ENCODE results near the gene GRM4.

- TF ChIP-seq, protein P1, sequence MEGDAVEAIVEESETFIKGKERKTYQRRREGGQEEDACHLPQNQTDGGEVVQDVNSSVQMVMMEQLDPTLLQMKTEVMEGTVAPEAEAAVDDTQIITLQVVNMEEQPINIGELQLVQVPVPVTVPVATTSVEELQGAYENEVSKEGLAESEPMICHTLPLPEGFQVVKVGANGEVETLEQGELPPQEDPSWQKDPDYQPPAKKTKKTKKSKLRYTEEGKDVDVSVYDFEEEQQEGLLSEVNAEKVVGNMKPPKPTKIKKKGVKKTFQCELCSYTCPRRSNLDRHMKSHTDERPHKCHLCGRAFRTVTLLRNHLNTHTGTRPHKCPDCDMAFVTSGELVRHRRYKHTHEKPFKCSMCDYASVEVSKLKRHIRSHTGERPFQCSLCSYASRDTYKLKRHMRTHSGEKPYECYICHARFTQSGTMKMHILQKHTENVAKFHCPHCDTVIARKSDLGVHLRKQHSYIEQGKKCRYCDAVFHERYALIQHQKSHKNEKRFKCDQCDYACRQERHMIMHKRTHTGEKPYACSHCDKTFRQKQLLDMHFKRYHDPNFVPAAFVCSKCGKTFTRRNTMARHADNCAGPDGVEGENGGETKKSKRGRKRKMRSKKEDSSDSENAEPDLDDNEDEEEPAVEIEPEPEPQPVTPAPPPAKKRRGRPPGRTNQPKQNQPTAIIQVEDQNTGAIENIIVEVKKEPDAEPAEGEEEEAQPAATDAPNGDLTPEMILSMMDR (IDR thresholded peaks at IDR 0.05), result no peak
- no peak for TF ChIP-seq POLR2A (IDR thresholded peaks at IDR 0.05)
Observed at GRCh38 chr6:34022250-34022872, 123.5 kb downstream of the GRM4 start.
